Adipose tissue (tissue), 3 donors: ENCODE measurements around the gene TNIK. TPM values are rescaled to one million over a fixed set of nuclear protein-coding genes. Genes with fewer than 3 reads are reported as not detected.
"Not testable (repeated sequence)": the region's sequence is repeated elsewhere in the genome, so short reads cannot be mapped to it uniquely, and the experiment has no call there.

ENCODE experiments used
- H3K27ac ChIP-seq: one replicate; pipeline ENCODE4 v1.5.1; 2013; ENCODE audit warnings: low read depth, low read length
- WGBS, 3 donors: extraction: QIAGEN DNeasy Blood & Tissue Kit; methylation state at CpG; one replicate each; pipeline ENCODE4 v1.1.7; 2013; 5-methylcytosine and 5-hydroxymethylcytosine counted together
- polyA plus RNA-seq, 3 donors: library from polyadenylated mRNA; stranded (reverse); fragments of 200-250 nt; gene quantifications; one replicate each; pipeline ENCODE4 v1.2.3, GENCODE V29; 2013
- donor health status: healthy with polysubstance abuse.
- donor health status: Bipolar disorder and iron deficiency.
- donor health status: healthy.

The TNIK gene
- polyA plus RNA-seq, 3 donors, result 0.91 to 6.6 (median 1.5) TPM

GRCh38 chr3:171379961-171380483 is 80.2 kb downstream of the TNIK start:
- no peak overlapping the region for H3K27ac ChIP-seq
- 77 to 80% (median 79%) methylated on average over 8 of the region's 8 CpGs for WGBS, 3 donors

- 64 to 83% (median 70%) methylated on average over 1 of the region's 1 CpG for WGBS, 3 donors
- H3K27ac ChIP-seq, result no peak overlapping the region
These were observed 80.9 kb downstream of the TNIK start for GRCh38 chr3:171379281-171379680.

GRCh38 chr3:171378586-171378985 is 81.6 kb downstream of the TNIK start:
- H3K27ac ChIP-seq, result no peak overlapping the region
- WGBS, 3 donors, result 92 to 97% (median 95%) methylated on average over 5 of the region's 5 CpGs

GRCh38 chr3:171377859-171378258 is 82.3 kb downstream of the TNIK start:
- 75 to 100% (median 100%) methylated on average over 1 of the region's 1 CpG for WGBS, 3 donors
- H3K27ac ChIP-seq, result no peak overlapping the region

- no peak overlapping the region for H3K27ac ChIP-seq
These were observed 83.6 kb downstream of the TNIK start for GRCh38 chr3:171376596-171376947.

- no peak overlapping the region for H3K27ac ChIP-seq
- 60 to 72% (median 68%) methylated on average over 11 of the region's 11 CpGs for WGBS, 3 donors
These were observed 84.3 kb downstream of the TNIK start for GRCh38 chr3:171375666-171376595.

GRCh38 chr3:171374661-171375285 is 85.4 kb downstream of the TNIK start:
- 36 to 53% (median 44%) methylated on average over 3 of the region's 3 CpGs for WGBS, 3 donors
- no peak overlapping the region for H3K27ac ChIP-seq

- H3K27ac ChIP-seq, result no peak overlapping the region
- WGBS, 3 donors, result 22 to 73% (median 38%) methylated on average over 1 of the region's 1 CpG
These were observed 85.9 kb downstream of the TNIK start for GRCh38 chr3:171374260-171374659.

- no peak overlapping the region for H3K27ac ChIP-seq
- WGBS, 3 donors, result 90 to 96% (median 95%) methylated on average over 2 of the region's 2 CpGs
These were observed 86.5 kb downstream of the TNIK start for GRCh38 chr3:171373711-171374110.

- H3K27ac ChIP-seq, result no peak overlapping the region
- WGBS, 3 donors, result 96 to 97% (median 96%) methylated on average over 2 of the region's 2 CpGs
These were observed 87.5 kb downstream of the TNIK start for GRCh38 chr3:171372694-171373093.

GRCh38 chr3:171371354-171371753 is 88.9 kb downstream of the TNIK start:
- WGBS, 3 donors, result 73 to 86% (median 80%) methylated on average over 3 of the region's 3 CpGs
- H3K27ac ChIP-seq, result no peak overlapping the region

GRCh38 chr3:171369156-171369555 is 91.0 kb downstream of the TNIK start:
- no peak overlapping the region for H3K27ac ChIP-seq
- WGBS, 3 donors, result 91 to 95% (median 92%) methylated on average over 1 of the region's 1 CpG

- 89 to 97% (median 93%) methylated on average over 5 of the region's 5 CpGs for WGBS, 3 donors
- H3K27ac ChIP-seq, result not testable (repeated sequence)
These were observed 93.5 kb downstream of the TNIK start for GRCh38 chr3:171366738-171367137.

GRCh38 chr3:171366043-171366442 is 94.2 kb downstream of the TNIK start:
- H3K27ac ChIP-seq, result no peak overlapping the region
- 89 to 100% (median 90%) methylated on average over 1 of the region's 1 CpG for WGBS, 3 donors

- WGBS, 3 donors, result 67 to 86% (median 69%) methylated on average over 2 of the region's 2 CpGs
- no peak overlapping the region for H3K27ac ChIP-seq
These were observed 94.7 kb downstream of the TNIK start for GRCh38 chr3:171365489-171365888.

- no peak overlapping the region for H3K27ac ChIP-seq
These were observed 95.7 kb downstream of the TNIK start for GRCh38 chr3:171364500-171364899.

GRCh38 chr3:171363202-171363601 is 97.0 kb downstream of the TNIK start:
- 90 to 92% (median 91%) methylated on average over 2 of the region's 2 CpGs for WGBS, 3 donors

GRCh38 chr3:171362575-171362974 is 97.6 kb downstream of the TNIK start:
- no peak overlapping the region for H3K27ac ChIP-seq

More at GRCh38 chr3:171363202-171363601, 97.0 kb downstream of the TNIK start:
- no peak overlapping the region for H3K27ac ChIP-seq

- WGBS, 3 donors, result 65 to 88% (median 79%) methylated on average over 2 of the region's 2 CpGs
- H3K27ac ChIP-seq, result no peak overlapping the region
These were observed 101.4 kb downstream of the TNIK start for GRCh38 chr3:171358881-171359198.
